Left colon (tissue), 2 donors: Measurements from ENCODE around the gene RSPO4. TPM values are rescaled to one million over a fixed set of nuclear protein-coding genes. Genes with fewer than 3 reads are reported as not detected.

Experiments
- ATAC-seq: fragments of 200-7000 bp; cut with Tn5 transposase; one replicate; pipeline ENCODE4 v1.9.1; 2020; ENCODE audit warnings: mild to moderate bottlenecking, moderate library complexity
- DNase-seq, 2 donors: peaks; one replicate each; pipeline ENCODE4 v3.0.0-alpha.2; 2020
- intact Hi-C, 2 donors: fragments of 100-400 bp; cut with DNase I in 1 of 2; cut with micrococcal nuclease in 1 of 2; formaldehyde crosslinking; loops; one replicate each; pipeline versions ENCODE4 v1.11.2 to v1.14.0; 2022; cut with DNase I, micrococcal nuclease
- total RNA-seq, 2 donors: library from RNA; stranded (reverse); fragmentation: NEBNext Ultra II Directional; extraction: Animal tissue kit (Norgen Biotek cat#: 25700); gene quantifications; one replicate each; pipeline ENCODE4 v1.2.1, GENCODE V29; 2021
- donor health status: DM: no; HTN: no; CAD: no.
- donor health status: DM: yes; HTN: yes; CAD: no.

RSPO4 gene
- total RNA-seq, 2 donors from 2014 or later, result 0.11 TPM; not detected in 1

- intact Hi-C loops, result loop anchor here in 1 of 2 donors (10.0 kb wide), 1 partner anchor 57 kb away; no protein-coding TSS in a partner anchor
- ATAC-seq (no peak), DNase-seq (no peak)
Observed at GRCh38 chr20:952196-952795, 49.8 kb downstream of the RSPO4 start.

- ATAC-seq (no peak), DNase-seq (no peak)
- intact Hi-C loops, result loop anchor here in 1 of 2 donors (10.0 kb wide), 1 partner anchor 57 kb away; no protein-coding TSS in a partner anchor
Observed at GRCh38 chr20:951384-952169, 50.5 kb downstream of the RSPO4 start.

GRCh38 chr20:949717-950116, 52.4 kb downstream of the RSPO4 start:
- ATAC-seq, result no peak
- no peak for DNase-seq
- intact Hi-C loops, result loop anchor here in 1 of 2 donors (10.0 kb wide), 1 partner anchor 55 kb away; no protein-coding TSS in a partner anchor

GRCh38 chr20:946826-947225, 55.3 kb downstream of the RSPO4 start:
- intact Hi-C loops, result no loop called here
- DNase-seq, result no peak
- ATAC-seq, result no peak

GRCh38 chr20:945841-946240, 56.3 kb downstream of the RSPO4 start:
- DNase-seq (no peak), ATAC-seq (no peak)
- intact Hi-C loops, result no loop called here

- intact Hi-C loops, result no loop called here
- no peak for DNase-seq
Observed at GRCh38 chr20:944774-945410, 57.2 kb downstream of the RSPO4 start.

GRCh38 chr20:944148-944547, 58.0 kb downstream of the RSPO4 start:
- ATAC-seq (no peak), DNase-seq (no peak)
- intact Hi-C loops, result no loop called here

More at GRCh38 chr20:944774-945410, 57.2 kb downstream of the RSPO4 start:
- no peak for ATAC-seq

GRCh38 chr20:942611-943010, 59.5 kb downstream of the RSPO4 start:
- intact Hi-C loops, result no loop called here
- ATAC-seq (no peak), DNase-seq (no peak)

GRCh38 chr20:940926-941325, 61.2 kb downstream of the RSPO4 start:
- intact Hi-C loops, result no loop called here
- ATAC-seq (no peak), DNase-seq (no peak)

GRCh38 chr20:939606-940005, 62.5 kb downstream of the RSPO4 start:
- intact Hi-C loops, result no loop called here
- DNase-seq (no peak), ATAC-seq (no peak)

GRCh38 chr20:934186-934840, 67.8 kb downstream of the RSPO4 start:
- intact Hi-C loops, result no loop called here
- ATAC-seq, result no peak
- no peak for DNase-seq

GRCh38 chr20:933029-933428, 69.1 kb downstream of the RSPO4 start:
- no peak for ATAC-seq
- intact Hi-C loops, result no loop called here
- no peak for DNase-seq

- intact Hi-C loops, result no loop called here
Observed at GRCh38 chr20:931401-931800, 70.7 kb downstream of the RSPO4 start.

GRCh38 chr20:926670-927069, 75.4 kb downstream of the RSPO4 start:
- intact Hi-C loops, result no loop called here
- no peak for DNase-seq
- no peak for ATAC-seq

More at GRCh38 chr20:931401-931800, 70.7 kb downstream of the RSPO4 start:
- ATAC-seq (no peak), DNase-seq (no peak)

GRCh38 chr20:925516-925915, 76.6 kb downstream of the RSPO4 start:
- intact Hi-C loops, result no loop called here
- DNase-seq (no peak), ATAC-seq (no peak)

- intact Hi-C loops, result no loop called here
- ATAC-seq (no peak), DNase-seq (no peak)
Observed at GRCh38 chr20:924639-925038, 77.5 kb downstream of the RSPO4 start.

- ATAC-seq, result no peak
- intact Hi-C loops, result no loop called here
- DNase-seq, result no peak
Observed at GRCh38 chr20:922781-923180, 79.3 kb downstream of the RSPO4 start.

- DNase-seq, result no peak
- intact Hi-C loops, result no loop called here
- ATAC-seq, result no peak
Observed at GRCh38 chr20:921068-921467, 81.0 kb downstream of the RSPO4 start.

- intact Hi-C loops, result no loop called here
- ATAC-seq (no peak), DNase-seq (no peak)
Observed at GRCh38 chr20:920311-920710, 81.8 kb downstream of the RSPO4 start.
